D721Med (cell line): Measurements from ENCODE around the gene MRAS.

Source experiments
- DNase-seq: peaks from one replicate; pipeline ENCODE4 v3.0.0; 2011; ENCODE audit warnings: low spot score; ENCODE audit not compliant: insufficient read length
- FAIRE-seq: peaks from 2 replicates; lab custom pipeline; 2011; peaks lifted over from hg19 to GRCh38; lab: Jason Lieb, UNC
- CTCF ChIP-seq: IDR thresholded peaks from 2 replicates; pipeline ENCODE4 v1.5.1; 2012; ENCODE audit warnings: mild to moderate bottlenecking, control low read depth; ENCODE audit not compliant: insufficient read depth; ENCODE audit errors: missing control alignments

MRAS gene

GRCh38 chr3:138367326-138367850, 19.0 kb downstream of the MRAS start:
- DNase-seq (no peak), FAIRE-seq (no peak)
- TF ChIP-seq CTCF, result no peak

- DNase-seq (no peak), FAIRE-seq (no peak)
- no peak for TF ChIP-seq CTCF
These were observed 19.5 kb downstream of the MRAS start for GRCh38 chr3:138367911-138368310.

GRCh38 chr3:138369151-138369900, 20.9 kb downstream of the MRAS start:
- FAIRE-seq, result no peak
- TF ChIP-seq CTCF, result no peak
- no peak for DNase-seq

- TF ChIP-seq CTCF, result no peak
- DNase-seq (no peak), FAIRE-seq (no peak)
These were observed 21.9 kb downstream of the MRAS start for GRCh38 chr3:138370321-138370720.

- DNase-seq, result no peak
These were observed 22.9 kb downstream of the MRAS start for GRCh38 chr3:138371070-138371965.

GRCh38 chr3:138373087-138373735, 24.8 kb downstream of the MRAS start:
- DNase-seq (no peak), FAIRE-seq (no peak)
- TF ChIP-seq CTCF, result no peak

More at GRCh38 chr3:138371070-138371965, 22.9 kb downstream of the MRAS start:
- TF ChIP-seq CTCF, result no peak
- no peak for FAIRE-seq
